GM18867 (cell line): ENCODE data around the gene PPP1R14D.

Experiments used
- ATAC-seq: cut with Tn5 transposase; IDR thresholded peaks from one replicate; pipeline ENCODE4 v1.9.1; 2021; ENCODE audit warnings: mild to moderate bottlenecking, moderate library complexity; ENCODE audit not compliant: unreplicated experiment

PPP1R14D gene

DNA sequence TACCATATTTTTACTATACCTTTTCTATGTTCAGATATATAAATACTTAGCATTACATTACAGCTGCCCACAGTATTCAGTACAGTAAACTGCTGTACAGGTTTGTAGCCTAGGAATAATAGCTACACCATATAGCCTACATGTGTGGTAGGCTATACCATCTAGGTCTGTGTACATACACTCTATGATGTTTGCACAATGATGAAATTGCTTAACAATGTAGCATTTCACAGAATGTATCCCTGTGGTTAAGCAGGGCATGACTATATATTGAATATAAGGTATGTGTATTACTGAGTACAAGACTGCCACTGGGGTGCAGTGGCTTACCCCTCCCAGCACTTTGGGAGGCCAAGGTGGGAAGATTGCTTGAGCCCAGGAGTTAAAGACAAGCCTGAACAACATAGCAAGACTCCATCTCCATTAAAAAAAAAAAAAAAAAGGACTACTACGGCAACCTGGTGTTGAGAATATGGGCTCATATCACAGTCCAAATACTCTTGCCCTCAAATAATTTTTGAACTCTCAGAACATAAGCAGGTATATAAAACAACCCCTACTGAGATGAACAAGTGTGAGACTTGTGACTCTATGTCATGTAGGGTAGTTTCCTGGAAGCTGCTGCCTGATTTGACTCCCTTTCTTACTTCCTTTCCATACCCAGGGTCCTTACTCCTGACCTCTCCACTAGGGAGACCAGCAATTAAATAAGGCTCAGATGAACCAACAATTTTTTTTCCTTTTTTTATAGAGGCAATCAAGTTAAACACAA, 4.8 kb downstream of the PPP1R14D start:
- ATAC-seq, result no peak

DNA sequence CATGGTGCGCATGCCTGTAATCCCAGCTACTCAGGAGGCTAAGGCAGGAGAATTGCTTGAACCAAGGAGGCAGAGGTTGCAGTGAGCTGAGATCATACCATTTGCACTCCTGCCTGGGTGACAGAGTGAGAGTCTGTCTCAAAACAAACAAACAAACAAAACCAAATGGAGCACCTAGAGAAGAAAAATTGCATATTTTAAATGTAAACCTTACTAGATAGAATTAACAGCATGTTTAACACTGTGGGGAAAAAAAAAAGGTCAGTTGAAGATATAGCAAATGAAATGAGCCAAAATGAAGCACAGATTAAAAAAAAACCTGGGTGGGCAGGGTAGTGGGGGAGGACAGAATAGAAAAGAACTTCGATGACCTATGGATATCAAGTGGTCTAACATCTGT, 7.3 kb downstream of the PPP1R14D start:
- ATAC-seq, result no peak

DNA sequence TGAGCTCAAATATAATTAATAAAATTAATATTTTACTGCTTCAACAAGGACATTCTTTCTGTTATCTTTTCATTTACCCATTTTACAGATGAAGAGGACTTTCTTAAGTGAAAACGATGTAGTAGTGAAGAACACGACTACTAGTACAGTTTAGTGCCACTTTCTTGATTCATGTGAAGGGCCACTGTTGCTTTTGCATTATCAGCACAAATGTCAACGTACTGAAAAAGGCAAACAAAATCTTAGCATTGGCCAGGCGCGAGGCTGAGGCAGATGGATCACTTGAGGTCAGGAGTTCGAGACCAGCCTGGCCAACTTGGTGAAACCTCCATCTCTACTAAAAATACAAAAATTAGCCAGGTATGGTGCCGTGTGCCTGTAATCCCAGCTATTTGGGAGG, 9.5 kb downstream of the PPP1R14D start:
- no peak for ATAC-seq

DNA sequence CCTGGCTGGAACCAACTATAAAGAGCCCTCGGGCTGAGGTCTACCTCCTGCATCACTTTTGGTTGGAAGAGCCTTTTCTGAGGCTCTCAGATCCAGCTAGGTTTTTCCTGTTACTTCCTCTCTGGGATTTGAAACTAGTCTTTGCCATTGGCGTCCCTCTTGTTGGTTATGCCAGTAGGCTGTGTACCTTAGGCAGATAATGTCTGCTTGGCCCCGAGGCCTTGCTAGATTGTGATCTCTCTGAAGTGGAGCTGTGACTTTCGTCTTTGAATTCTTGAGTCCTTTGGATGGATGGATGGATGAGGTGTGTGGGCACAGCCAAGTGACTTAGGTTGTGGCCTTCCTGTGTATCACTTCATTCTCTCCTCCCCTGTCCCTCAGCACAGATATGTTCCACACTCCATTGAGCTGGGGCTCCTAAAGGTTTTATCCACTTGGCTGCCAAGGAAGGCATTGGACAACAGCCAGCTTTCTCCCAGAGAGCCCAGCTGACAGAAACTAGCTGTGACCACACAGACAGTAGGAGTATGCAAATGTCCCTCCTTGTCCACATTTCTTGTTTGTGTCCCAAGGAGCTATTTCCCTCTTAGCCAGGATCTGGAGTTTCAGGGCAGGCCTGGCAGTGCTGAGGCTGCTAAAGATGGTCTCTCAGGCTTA, 13.3 kb downstream of the PPP1R14D start:
- ATAC-seq, result no peak

DNA sequence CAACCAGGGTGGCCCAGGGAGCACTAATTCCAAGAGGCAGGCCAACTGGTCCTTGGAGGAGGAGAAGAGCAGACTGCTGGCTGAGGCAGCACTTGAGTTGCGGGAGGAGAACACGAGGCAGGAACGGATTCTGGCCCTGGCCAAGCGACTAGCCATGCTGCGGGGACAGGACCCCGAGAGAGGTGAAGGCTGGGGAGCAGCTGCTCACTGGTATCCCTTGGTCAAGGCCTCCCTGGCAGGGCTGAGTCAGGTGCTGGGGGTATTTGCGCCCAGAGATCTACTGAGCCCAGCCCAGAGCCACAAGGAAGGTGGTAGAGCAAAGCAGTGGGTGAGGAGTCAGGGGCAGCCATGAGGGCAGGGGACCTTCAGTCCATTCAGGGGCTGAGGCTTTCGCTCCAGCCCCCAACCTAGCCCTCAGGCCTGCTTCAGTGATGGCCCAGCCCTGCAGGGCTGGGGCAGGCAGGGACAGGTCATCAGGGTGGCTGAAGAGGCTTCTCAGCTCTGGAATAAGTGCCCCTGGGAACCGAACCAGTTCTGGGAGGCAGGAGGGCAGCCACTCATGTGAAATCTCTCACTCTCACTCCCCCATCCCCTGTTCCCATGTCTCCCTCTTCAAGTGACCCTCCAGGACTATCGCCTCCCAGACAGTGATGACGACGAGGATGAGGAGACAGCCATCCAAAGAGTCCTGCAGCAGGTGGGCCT, 15.6 kb downstream of the PPP1R14D start:
- no peak for ATAC-seq

DNA sequence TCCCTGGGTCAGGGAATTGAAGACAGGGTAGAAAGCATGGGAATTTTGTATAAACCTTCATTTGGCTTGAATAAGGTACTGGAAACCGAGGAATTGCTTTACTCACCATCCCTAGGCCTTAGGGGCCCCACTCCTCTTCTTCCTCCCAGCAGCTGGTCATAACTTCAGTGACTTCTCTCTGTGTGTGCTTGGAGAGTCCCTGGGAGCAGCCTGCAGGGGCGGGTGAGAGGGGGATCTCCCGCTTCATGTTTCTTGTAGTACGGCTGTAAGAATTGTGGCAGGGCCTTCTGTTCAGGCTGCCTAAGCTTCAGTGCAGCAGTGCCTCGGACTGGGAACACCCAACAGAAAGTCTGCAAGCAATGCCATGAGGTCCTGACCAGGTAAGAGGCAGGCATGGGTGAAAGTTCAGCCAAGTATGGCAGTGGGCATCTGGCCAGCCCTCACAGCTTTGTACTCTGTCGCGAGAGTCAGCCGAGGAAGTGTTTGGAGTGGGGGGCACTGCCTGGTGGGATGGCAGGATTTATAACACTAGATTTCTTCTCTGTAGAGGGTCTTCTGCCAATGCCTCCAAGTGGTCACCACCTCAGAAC, 19.6 kb downstream of the PPP1R14D start:
- ATAC-seq, result no peak

DNA sequence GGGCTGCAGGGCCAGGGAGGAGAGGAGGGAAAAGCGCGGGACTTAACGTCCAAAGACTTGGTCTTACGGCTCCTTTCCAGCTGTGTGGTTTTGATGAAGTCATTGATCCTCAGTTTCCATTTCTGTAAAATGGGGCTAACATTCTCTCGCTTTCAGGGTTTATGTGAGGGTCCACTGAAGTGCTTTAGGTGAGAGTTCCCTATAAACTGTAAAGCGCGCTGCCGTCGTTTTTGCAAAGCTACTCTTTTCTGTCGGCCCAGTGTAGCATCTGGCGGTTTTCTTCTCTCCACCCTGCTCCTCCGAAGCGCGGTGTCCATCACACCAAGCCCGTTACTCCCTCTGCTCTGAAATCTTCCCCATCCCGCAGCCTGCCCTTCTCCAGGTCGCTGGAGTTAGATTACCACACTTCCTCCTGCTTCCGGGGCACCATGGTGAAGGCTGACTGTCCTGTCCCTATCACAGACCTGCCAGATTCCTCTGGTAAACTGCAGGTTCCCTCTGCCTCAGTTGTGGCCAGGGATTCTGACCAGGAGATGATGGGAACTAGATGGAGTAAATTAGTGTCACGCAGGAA, 20.5 kb downstream of the PPP1R14D start:
- no peak for ATAC-seq

DNA sequence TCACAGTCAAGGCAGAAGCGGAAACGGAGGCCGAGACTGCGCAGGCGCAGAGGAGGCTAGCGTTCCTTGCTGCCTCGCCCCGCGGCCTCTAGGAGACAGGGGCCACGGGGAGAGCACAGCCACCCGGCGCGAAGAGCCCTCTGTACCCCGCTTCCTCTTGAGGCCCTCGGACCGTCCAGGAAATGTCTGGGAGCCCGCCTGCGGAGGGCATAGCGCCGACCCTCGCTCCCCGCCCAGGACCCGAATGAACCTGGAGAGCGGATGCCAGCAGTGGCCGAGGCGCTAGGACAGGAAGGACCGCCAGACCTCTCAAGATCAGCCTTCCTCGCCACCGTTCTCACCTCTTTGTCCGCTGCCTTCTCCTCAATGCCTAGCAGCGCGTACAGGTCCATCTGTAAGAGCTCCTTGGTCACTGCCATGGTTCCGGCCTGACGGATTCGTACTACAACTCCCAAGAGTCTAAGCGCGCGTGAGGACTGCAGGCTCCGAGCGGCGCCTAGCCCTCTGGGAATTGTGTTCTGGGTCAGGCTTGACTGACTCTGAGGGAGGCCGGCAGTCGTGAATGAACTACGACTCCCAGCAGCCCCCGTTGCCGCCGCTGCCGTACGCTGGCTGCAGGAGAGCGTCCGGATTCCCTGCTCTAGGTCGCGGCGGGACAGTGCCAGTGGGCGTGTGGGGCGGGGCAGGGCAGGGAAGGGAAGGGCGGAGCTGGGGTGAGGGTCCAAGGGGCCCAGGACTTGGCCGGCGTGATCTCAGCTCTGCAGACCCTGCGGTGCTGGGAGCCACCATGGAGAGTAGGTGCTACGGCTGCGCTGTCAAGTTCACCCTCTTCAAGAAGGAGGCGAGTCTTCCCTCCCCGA, 21.2 kb downstream of the PPP1R14D start, which contains the start of the genes DNAJC17 and ZFYVE19:
Gene DNAJC17, minus strand, starts transcription at position 446 of the 860 bp plus-strand sequence. Its CDS starts 27 bp downstream, at position 419.
Gene ZFYVE19, plus strand, starts transcription at position 62 of the 860 bp plus-strand sequence. Its CDS starts 501 bp downstream, at position 563.
- peak; percentile 92 for ATAC-seq

DNA sequence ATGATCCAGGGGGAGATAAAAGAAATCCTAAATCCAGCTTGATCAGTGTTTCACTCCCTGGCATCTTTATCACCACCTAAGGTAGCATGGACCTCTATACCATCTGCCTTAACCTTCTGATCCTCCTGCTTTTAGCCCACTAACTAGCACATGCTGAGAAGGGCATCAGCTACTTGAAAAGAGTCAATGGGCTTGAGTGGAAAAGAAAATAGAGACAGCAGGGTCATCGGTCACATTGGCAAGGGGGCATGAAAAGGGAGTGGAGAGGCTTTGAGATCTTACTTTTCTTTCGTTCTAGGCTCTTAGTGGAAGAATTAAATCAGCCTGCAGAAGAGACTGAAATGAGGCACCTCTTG, 21.9 kb downstream of the PPP1R14D start:
- ATAC-seq, result no peak

DNA sequence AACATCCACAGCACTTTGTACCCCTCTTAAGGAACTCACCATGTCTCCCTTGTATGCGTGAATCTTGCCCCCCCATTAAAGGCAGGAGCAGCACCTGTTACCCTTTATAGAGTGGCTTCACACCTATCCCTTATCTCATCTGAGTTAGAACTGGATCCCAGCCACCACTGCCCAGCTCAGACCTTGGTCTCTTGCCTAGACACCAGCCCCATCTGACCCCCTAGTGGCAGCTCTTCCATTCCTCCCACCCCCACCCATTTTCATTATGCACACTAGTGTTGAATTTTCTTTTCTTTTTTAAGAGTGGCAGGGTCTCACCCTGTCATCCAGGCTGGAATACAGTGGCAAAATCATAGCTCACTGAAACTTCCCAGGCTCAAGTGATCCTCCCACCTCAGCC, 24.8 kb downstream of the PPP1R14D start:
- ATAC-seq, result no peak

DNA sequence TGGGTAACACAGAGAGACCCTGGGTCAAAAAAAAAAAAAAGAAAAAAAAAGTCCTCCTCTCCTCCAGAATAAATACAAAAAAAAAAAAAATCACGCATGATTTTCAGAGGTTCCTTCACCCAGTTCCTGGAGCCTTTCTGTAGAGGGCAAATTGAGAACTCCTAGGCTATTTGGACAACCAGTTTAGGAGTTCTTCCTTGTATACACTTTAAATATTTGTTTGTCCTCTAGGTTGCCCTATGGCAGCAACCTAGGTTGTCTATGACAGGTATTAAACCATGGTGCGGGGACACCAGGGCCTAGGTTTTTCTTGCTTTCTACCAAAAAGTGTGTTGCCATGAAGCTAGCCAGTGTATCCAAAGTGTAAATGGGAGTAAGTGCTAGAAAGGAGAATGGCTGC, 25.4 kb downstream of the PPP1R14D start:
- ATAC-seq, result no peak

DNA sequence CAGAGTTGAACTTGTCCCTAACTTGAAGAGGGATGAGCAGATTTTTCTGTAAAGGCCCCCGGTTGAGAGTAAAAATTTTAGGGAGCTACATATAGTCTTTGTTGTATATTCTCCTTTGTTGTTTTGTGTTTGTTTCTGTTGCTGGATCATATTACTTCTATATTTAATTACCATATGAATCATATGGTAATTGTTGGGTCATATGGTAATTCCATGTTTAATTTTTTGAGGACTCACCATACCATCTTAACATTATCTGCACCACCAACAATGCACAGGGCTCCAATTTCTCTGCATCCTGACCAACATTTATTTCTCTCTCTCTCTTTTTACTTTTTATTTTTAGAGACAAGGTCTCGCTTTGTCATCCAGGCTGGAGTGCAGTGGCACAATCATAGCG, 29.0 kb downstream of the PPP1R14D start:
- no peak for ATAC-seq

DNA sequence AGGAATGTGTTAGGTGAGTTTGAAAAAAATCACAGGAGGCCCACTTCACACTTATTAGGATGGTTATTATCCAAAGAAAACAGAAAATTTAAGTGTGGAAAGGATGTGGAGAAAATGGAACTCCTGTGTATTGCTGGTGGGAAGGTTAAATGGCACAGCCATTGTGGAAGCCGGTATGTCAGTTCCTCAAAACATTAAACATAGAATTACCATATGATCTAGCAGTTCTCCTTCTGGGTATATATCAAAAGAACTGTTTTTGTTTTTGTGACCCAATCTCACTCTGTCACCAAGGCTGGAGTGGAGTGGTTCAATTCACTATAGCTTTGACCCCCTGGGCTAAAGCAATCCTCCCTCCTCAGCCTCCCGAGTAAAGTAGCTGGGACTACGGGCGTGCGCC, 32.0 kb downstream of the PPP1R14D start:
- no peak for ATAC-seq

DNA sequence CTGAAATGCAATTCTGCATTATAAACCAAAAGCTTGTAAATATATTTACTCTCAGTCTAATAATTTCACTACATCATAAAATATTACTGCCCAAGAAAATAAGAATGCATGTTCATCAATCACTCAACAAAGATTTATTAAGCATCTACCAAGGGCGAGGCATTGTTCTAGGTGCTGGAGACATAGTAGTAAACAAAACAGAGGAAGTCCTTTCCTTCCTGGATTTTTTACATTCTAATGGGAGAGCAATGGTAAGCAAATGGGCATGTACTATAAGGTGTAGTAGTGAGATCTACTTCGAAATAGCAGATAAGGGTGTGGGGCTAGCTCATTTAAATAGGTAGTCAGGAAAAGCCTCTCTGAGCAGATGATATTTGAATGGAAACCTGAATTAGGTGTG, 32.5 kb downstream of the PPP1R14D start:
- ATAC-seq, result no peak

DNA sequence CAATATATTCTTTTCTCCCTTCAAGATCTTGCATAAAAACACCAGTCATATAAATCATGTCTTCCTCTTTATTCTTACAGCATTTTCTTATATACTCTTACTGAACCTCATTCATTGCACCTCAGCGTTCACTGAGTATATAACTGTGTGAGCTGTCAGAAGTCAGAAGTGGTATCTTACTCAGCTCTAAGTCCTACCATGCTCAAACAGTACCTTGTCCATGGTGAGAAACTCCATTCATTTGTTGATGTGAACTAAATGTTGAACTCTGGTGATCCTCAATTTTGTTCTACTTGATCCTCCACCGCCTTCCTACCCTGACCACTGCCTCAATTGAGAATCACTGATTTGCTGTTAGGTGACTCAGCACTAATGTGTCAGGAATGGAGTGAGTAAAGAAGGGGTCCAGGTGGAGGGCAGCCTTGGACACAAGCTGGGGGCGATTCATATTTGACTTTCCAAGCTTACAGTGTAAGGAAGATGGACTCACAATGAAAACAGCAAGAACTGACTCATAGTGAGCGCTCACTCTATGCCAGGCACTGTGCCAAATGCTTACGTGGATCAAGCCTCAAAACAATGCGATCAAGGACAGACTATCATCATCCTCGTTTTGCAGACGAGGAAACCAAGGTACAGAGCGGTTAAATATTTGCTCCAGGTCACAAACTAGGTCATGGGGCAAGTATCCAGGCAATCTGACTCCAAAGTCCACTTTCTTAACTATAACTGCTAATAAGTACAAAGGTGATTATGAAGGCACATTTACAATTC, 35.1 kb downstream of the PPP1R14D start:
- ATAC-seq, result no peak

DNA sequence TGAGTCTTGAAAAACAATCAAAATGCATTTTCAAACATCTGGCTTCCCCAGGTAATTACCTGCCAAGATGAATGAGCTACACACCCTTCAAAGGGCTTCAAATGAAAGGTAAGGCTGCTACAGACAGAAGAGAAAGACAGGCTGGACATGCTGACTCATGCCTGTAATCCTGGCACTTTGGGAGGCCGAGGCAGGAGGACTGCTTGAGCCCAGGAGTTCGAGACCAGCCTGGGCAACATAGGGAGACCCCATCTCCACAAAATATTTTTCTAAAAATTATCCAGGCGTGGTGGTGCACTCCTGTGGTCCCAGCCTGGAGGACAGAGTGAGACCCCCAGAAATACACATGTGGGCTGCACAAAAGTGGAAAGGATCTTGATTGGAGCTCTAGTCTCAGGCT, 36.1 kb downstream of the PPP1R14D start:
- no peak for ATAC-seq

DNA sequence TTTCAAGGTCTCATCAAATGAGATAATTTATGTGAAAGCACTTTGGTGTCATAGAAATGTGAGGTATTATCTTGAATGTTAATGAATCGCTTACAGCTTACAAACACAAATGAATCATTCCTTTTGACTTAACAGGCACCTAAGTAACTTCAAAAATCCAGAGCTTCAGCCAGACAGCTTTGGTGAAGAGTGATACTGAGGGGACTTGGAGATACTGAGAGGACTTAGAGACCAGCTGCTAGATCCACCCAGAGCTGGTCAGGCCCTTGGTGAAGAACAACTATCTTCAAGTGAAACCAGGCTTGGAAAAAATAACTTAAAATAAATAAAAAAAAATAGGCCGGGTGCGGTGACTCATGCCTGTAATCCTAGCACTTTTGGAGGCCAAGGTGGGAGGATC, 37.8 kb downstream of the PPP1R14D start:
- no peak for ATAC-seq

DNA sequence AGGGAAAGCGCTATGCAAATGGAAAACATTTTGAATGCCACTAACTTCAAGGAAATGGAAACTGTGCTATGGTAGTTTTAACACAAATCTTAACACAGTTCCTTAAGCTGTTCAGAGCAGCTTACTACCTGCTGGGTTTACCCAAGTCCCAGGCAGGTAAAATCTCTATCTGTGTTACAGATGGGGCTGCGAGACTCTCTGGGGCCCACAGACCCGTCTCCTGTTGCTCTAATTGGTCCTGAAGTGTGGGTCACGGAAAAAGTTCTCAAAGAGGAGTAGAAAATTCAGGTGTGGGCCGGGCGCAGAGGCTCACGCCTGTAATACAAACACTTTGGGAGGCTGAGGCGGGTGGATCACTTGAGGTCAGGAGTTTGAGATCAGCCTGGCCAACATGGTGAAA, 38.5 kb downstream of the PPP1R14D start:
- ATAC-seq, result no peak

DNA sequence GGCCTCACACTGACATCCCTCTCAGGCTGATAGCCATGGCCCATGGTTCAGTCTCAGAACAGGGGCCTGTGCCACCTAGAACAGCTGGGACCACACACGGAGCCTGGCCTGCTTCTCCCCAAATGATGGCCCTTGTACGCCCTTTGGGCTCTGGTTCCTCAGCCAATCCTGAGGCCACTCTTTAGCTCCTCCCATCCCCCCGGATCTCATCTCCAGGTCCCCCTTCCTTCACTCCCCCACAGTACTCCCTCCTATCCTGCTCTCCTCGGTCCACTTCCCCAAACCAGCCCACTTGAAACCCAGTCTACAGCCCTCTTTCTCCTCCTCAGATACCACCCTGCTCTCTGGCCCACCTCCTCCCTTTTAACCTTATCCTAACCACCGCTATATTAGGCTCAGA, 39.4 kb downstream of the PPP1R14D start:
- ATAC-seq, result no peak
